Activated CD4-positive, alpha-beta T cell treated with anti-CD3 and anti-CD28 coated beads for 36 hours (primary cell): ENCODE data around the gene TBC1D4. TPM values are rescaled to one million over a fixed set of nuclear protein-coding genes. Genes with fewer than 3 reads are reported as not detected.
A peak's percentile ranks its signal among the peaks of the same experiment; 100 is the strongest.

Source experiments
- ATAC-seq: fragments of 200-7000 bp; cut with Tn5 transposase; one replicate; pipeline ENCODE4 v1.10.0; 2021; ENCODE audit warnings: mild to moderate bottlenecking, moderate library complexity
- CTCF ChIA-PET: fragments of 350-600 bp; sonication (Branson Sonifier 250); formaldehyde crosslinking; loops from one replicate; lab custom pipeline; 2021; ENCODE audit warnings: antibody characterized with exemption; lab: Charles Lee
- POLR2A ChIA-PET: fragments of 350-600 bp; sonication (Branson Sonifier 250); formaldehyde crosslinking; loops from one replicate; lab custom pipeline; 2021; ENCODE audit warnings: antibody characterized with exemption, inconsistent platforms; lab: Charles Lee
- DNase-seq: peaks from one replicate; pipeline ENCODE4 v3.0.0-alpha.2; 2020
- H3K27ac Mint-ChIP-seq: one replicate; pipeline ENCODE4 v1.8.0; 2021; ENCODE audit warnings: mixed read lengths
- H3K27me3 Mint-ChIP-seq: one replicate; pipeline ENCODE4 v1.8.0; 2021; ENCODE audit warnings: mixed read lengths
- H3K36me3 Mint-ChIP-seq: one replicate; pipeline ENCODE4 v1.8.0; 2021; ENCODE audit warnings: low read depth, mixed read lengths
- H3K4me1 Mint-ChIP-seq: one replicate; pipeline ENCODE4 v1.8.0; 2021; ENCODE audit warnings: mixed read lengths
- H3K4me3 Mint-ChIP-seq: one replicate; pipeline ENCODE4 v1.8.0; 2021; ENCODE audit warnings: mild to moderate bottlenecking, moderate library complexity, mixed read lengths
- H3K9me3 Mint-ChIP-seq: one replicate; pipeline ENCODE4 v1.8.0; 2021; ENCODE audit warnings: low read depth, mixed read lengths
- intact Hi-C, 2 experiments: fragments of 100-400 bp; cut with DNase I in 1 of 2; cut with micrococcal nuclease in 1 of 2; formaldehyde crosslinking; loops; one replicate each; pipeline versions ENCODE4 v1.14.2 to v1.15.1; 2022 to 2024; cut with DNase I, micrococcal nuclease
- total RNA-seq, 2 experiments: library from RNA; stranded (reverse); gene quantifications; one replicate each; pipeline ENCODE4 v1.2.3, GENCODE V29; 2021

The TBC1D4 gene
- total RNA-seq, 2 experiments from 2014 or later, result 29.4 to 31.7 TPM

DNA sequence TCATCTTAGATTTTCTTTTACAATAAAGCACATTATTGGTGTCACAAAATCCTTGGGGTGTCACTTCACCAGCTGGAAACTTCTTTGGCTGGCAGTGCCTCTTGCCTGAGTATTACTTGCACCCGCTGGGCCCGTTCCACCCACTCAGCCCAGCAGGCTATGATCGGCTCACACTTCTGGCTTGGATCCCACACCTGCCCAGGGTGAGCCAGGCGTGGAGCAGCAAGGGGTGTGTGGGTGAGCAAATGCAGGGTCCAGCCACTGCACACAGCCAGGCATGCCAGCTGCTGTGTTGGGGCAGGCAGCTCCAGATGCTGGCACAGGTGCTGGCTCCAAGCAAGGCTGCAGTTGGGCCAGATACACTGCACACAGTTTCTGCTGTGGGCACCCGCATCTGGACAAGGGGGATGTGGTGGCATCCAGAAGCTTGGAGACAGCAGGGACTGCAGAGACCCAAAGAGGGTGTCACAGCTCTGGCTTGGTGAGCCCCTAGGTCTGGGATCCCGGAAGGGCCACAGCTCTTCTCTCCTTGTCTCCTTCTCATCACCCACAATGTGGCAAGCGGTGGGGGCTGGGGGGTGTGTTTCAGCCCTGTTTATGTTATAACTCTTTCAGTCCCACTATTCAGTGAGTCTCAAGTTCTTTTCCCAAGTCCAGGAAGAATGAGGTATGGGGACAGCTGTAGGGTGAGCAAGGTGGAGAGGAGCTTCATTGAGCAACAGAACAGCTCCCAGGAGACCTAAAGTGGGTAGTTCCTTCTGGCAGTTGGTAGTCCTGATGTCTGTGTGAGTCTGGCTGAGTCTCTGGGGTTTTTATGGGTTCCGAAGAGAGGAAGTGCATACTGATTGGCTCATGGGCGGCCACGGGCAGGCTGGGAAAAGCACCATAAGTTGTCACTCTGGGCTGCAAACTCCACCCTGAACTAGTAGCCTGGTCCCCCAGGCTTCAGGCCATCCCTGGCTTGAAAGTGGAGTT is 25.3 kb upstream of the TBC1D4 start:
- DNase-seq (no peak), ATAC-seq (no peak)
- Mint-ChIP-seq H3K4me1 (no peaks in the 10 kb centered on the region), H3K9me3 (no peaks in the 10 kb centered on the region), H3K27me3 (no peaks in the 10 kb centered on the region), H3K4me3 (no peak overlapping the region), H3K27ac (no peak overlapping the region), H3K36me3 (no peaks in the 10 kb centered on the region)
- CTCF ChIA-PET, result no interaction called here
- POLR2A ChIA-PET, result no interaction called here
- intact Hi-C loops, result no loop called here

- peaks cover 2% of the 10 kb centered on the region for H3K27me3 Mint-ChIP-seq
- DNase-seq (no peak), ATAC-seq (no peak)
- no peaks in the 10 kb centered on the region for H3K9me3 Mint-ChIP-seq
- ChIA-PET POLR2A (no interaction called here), CTCF (no interaction called here)
- no peak overlapping the region for H3K4me3 Mint-ChIP-seq
- no peak overlapping the region for H3K27ac Mint-ChIP-seq
- H3K4me1 Mint-ChIP-seq, result no peaks in the 10 kb centered on the region
- intact Hi-C loops, result no loop called here
- no peaks in the 10 kb centered on the region for H3K36me3 Mint-ChIP-seq
Measured at GRCh38 chr13:75506018-75506417, 24.0 kb upstream of the TBC1D4 start.

- no peaks in the 10 kb centered on the region for H3K4me1 Mint-ChIP-seq
- no peak overlapping the region for H3K4me3 Mint-ChIP-seq
- no peak overlapping the region for H3K27ac Mint-ChIP-seq
- no peaks in the 10 kb centered on the region for H3K36me3 Mint-ChIP-seq
- H3K9me3 Mint-ChIP-seq, result no peaks in the 10 kb centered on the region
- POLR2A ChIA-PET, result no interaction called here
- peaks cover 2% of the 10 kb centered on the region for H3K27me3 Mint-ChIP-seq
- DNase-seq (no peak), ATAC-seq (no peak)
- CTCF ChIA-PET, result no interaction called here
- intact Hi-C loops, result no loop called here
Measured at GRCh38 chr13:75505327-75505726, 23.4 kb upstream of the TBC1D4 start.

DNA sequence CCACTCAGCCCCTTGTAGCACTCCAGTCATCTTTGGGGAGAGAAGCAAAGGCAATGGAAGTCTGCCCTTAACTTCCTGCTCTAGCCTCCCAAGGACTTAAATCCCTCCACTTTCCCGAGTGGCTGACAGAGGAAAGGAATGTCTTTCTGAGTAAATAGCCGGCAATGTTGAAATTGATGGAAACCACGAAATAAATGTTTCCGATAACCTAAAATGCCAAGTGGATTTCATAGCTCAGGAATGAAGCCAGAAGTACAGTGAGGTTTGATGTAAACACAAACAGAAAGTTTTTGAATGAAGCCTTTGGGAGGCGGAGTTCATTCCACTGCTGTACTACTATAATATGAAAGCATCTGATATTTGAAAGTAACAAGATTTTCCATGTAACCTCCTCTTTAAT is 14.0 kb upstream of the TBC1D4 start:
- POLR2A ChIA-PET, result no interaction called here
- Mint-ChIP-seq H3K4me1 (no peaks in the 10 kb centered on the region), H3K27ac (no peak overlapping the region), H3K27me3 (peaks cover 19% of the 10 kb centered on the region), H3K4me3 (no peak overlapping the region), H3K36me3 (no peaks in the 10 kb centered on the region), H3K9me3 (no peaks in the 10 kb centered on the region)
- DNase-seq (no peak), ATAC-seq (no peak)
- CTCF ChIA-PET, result interaction anchor here (1.1 kb wide), 1 partner anchor 124 kb away, joined by 3 read pairs; no protein-coding TSS in a partner anchor
- intact Hi-C loops, result no loop called here

DNA sequence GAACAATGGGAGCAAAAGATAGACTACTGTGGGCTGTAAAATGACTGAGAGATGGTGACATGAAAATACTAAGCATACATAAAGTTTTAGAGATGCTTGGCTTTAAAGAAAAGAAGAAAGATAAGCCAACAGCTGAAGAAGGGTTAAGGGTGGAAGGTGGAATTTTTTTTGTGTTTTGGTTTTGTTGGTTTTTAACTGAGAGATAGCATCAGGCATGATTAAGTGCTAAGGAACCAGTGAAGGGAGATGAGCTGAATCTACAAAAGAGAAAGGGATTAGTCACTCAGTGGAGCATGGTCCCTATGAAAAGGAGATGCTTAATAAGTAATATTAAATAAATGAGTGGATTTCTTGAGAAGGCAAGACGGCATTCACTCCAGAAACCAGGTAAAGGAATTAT is 12.5 kb upstream of the TBC1D4 start:
- no peaks in the 10 kb centered on the region for H3K36me3 Mint-ChIP-seq
- ChIA-PET CTCF (interaction anchor here (1.2 kb wide), 1 partner anchor 9 kb away, joined by 3 read pairs; no protein-coding TSS in a partner anchor), POLR2A (no interaction called here)
- H3K27ac Mint-ChIP-seq, result no peak overlapping the region
- intact Hi-C loops, result no loop called here
- H3K27me3 Mint-ChIP-seq, result peaks cover 20% of the 10 kb centered on the region
- ATAC-seq (no peak), DNase-seq (no peak)
- H3K4me3 Mint-ChIP-seq, result no peak overlapping the region
- peaks cover 6% of the 10 kb centered on the region for H3K4me1 Mint-ChIP-seq
- H3K9me3 Mint-ChIP-seq, result no peaks in the 10 kb centered on the region

- ChIA-PET POLR2A (no interaction called here), CTCF (interaction anchor here (1.0 to 1.2 kb wide), 2 partner anchors 11 to 167 kb away, joined by 3 to 4 read pairs; partner anchors contain the start of gene TBC1D4)
- H3K4me3 Mint-ChIP-seq, result no peak overlapping the region
- intact Hi-C loops, result no loop called here
- peaks cover 16% of the 10 kb centered on the region for H3K27me3 Mint-ChIP-seq
- H3K36me3 Mint-ChIP-seq, result no peaks in the 10 kb centered on the region
- peaks cover 6% of the 10 kb centered on the region for H3K4me1 Mint-ChIP-seq
- no peak overlapping the region for H3K27ac Mint-ChIP-seq
- DNase-seq (no peak), ATAC-seq (no peak)
- H3K9me3 Mint-ChIP-seq, result no peaks in the 10 kb centered on the region
Measured at GRCh38 chr13:75493156-75493555, 11.2 kb upstream of the TBC1D4 start.

DNA sequence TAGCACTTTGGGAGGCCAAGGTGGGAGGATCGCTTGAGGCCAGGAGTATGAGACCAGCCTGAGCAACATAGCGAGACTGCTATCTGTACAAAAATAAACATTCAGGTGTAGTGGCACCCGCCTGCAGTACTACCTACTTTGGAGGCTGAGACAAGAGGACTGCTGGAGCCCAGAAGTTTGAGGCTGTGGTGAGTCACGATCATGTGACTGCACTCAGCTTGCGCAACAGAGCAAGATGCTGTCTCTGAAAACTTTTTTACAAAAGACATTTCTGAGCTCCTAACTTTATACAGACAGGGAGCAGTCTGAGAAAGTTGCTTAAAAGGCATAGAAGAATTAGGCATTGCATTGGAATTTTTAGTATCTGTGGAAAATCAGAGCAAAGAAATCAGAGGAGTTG is 10.4 kb upstream of the TBC1D4 start:
- Mint-ChIP-seq H3K9me3 (no peaks in the 10 kb centered on the region), H3K4me1 (peaks cover 6% of the 10 kb centered on the region), H3K27me3 (peaks cover 18% of the 10 kb centered on the region), H3K4me3 (no peak overlapping the region), H3K27ac (no peak overlapping the region), H3K36me3 (no peaks in the 10 kb centered on the region)
- no peak for ATAC-seq
- ChIA-PET CTCF (interaction anchor here (1.0 to 1.5 kb wide), 4 partner anchors 9 to 55 kb away, joined by 3 to 5 read pairs (median 4); no protein-coding TSS in a partner anchor), POLR2A (no interaction called here)
- intact Hi-C loops, result no loop called here
- no peak for DNase-seq

DNA sequence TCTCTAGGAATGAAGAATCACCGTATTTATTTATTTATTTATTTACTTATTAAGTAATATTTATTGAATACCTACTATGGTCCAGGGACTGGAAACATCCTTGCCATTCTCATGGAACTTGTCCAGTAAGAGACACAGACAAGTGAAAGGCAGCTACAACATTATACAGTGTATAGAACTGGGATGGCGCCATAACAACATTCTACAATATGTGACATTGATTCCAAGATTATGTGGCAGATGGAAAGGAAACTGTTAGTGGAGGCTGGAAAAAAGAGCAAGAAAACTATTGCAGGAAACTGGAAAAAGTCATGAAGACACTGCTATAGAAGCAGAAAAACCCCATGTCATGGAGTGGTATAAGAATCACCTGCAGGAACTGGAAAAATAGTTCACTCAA is 9.4 kb upstream of the TBC1D4 start:
- Mint-ChIP-seq H3K27ac (no peak overlapping the region), H3K4me3 (no peak overlapping the region), H3K9me3 (no peaks in the 10 kb centered on the region), H3K36me3 (no peaks in the 10 kb centered on the region), H3K4me1 (peaks cover 6% of the 10 kb centered on the region), H3K27me3 (peaks cover 21% of the 10 kb centered on the region)
- ATAC-seq (no peak), DNase-seq (no peak)
- ChIA-PET POLR2A (no interaction called here), CTCF (interaction anchor here (1.0 to 1.5 kb wide), 4 partner anchors 8 to 54 kb away, joined by 3 to 5 read pairs (median 4); no protein-coding TSS in a partner anchor)
- intact Hi-C loops, result no loop called here

- ChIA-PET POLR2A (no interaction called here), CTCF (no interaction called here)
- no peaks in the 10 kb centered on the region for H3K9me3 Mint-ChIP-seq
- intact Hi-C loops, result loop anchor here in 1 of 2 experiments (10.0 kb wide), 1 partner anchor 1395 kb away; the partner anchor contains the start of gene KCTD12
- H3K27me3 Mint-ChIP-seq, result peaks cover 29% of the 10 kb centered on the region
- ATAC-seq, result peak; percentile 75
- DNase-seq, result peak; percentile 29
- peaks cover 19% of the 10 kb centered on the region for H3K4me1 Mint-ChIP-seq
- no peak overlapping the region for H3K27ac Mint-ChIP-seq
- H3K36me3 Mint-ChIP-seq, result no peaks in the 10 kb centered on the region
- no peak overlapping the region for H3K4me3 Mint-ChIP-seq
Measured at GRCh38 chr13:75489502-75490263, 7.7 kb upstream of the TBC1D4 start.

- intact Hi-C loops, result loop anchor here in 1 of 2 experiments (10.0 kb wide), 1 partner anchor 1398 kb away; the partner anchor contains the start of gene KCTD12
- H3K4me1 Mint-ChIP-seq, result peaks cover 23% of the 10 kb centered on the region
- ATAC-seq (no peak), DNase-seq (no peak)
- no peaks in the 10 kb centered on the region for H3K9me3 Mint-ChIP-seq
- no peak overlapping the region for H3K4me3 Mint-ChIP-seq
- H3K27ac Mint-ChIP-seq, result no peak overlapping the region
- H3K36me3 Mint-ChIP-seq, result no peaks in the 10 kb centered on the region
- peaks cover 28% of the 10 kb centered on the region for H3K27me3 Mint-ChIP-seq
- POLR2A ChIA-PET, result interaction anchor here (0.5 kb wide), 1 partner anchor 417 kb away, joined by 3 read pairs; no protein-coding TSS in a partner anchor
- CTCF ChIA-PET, result interaction anchor here (0.6 to 1.3 kb wide), 4 partner anchors 8 to 1741 kb away, joined by 3 read pairs; no protein-coding TSS in a partner anchor
Measured at GRCh38 chr13:75486146-75487062, 4.4 kb upstream of the TBC1D4 start.
